NT2/D1 (cell line): ENCODE results near the gene TFE3.

ENCODE experiments used
- YY1 ChIP-seq: IDR thresholded peaks from 2 replicates; pipeline ENCODE4 v1.6.1; 2011; ENCODE audit not compliant: insufficient read length, insufficient read depth
- ZNF274 ChIP-seq: IDR thresholded peaks from 2 replicates; pipeline ENCODE4 v1.6.1; 2011; ENCODE audit warnings: mild to moderate bottlenecking, low read depth, low read length

DNA sequence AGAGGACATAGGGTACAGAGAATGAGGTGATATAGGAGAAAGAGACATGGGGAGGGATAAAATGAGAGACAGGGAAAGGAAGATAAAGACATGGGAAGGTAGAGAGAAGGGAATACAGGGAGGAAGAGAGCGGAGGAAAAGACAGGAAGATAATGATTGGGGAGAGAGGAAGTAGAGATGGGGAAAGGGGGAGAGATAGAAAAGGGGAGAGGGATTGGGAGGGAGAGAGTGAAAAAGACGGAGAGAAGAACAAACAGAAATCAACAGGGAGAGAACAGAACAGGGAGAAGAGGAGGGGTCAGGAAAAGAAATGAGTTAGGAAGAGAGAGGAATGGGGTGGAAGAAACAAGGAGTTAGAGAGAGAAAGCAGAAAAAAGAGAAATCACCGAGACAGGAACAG is 45.7 kb downstream of the TFE3 start:
- TF ChIP-seq YY1 (no peak), ZNF274 (no peak)
